Esophagus squamous epithelium (tissue), 4 donors: ENCODE measurements around the gene PYM1.

ENCODE experiments used
- POLR2A ChIP-seq, 4 donors: fragments of 450-650 bp; IDR thresholded peaks; one replicate each; pipeline ENCODE4 v1.6.1; 2017; ENCODE audit warnings: antibody characterized with exemption in 4 of 4, mild to moderate bottlenecking in 4 of 4, moderate library complexity in 3 of 4
- TF ChIP-seq, protein P1 (sequence below), 6 experiments: fragments of 450-650 bp in 4 of 6; fragments of 200-600 bp in 2 of 6; sonication (generic) in 2 of 6; IDR thresholded peaks; one replicate each; pipeline ENCODE4 v1.5.1; 2016 to 2019; ENCODE audit warnings: antibody characterized with exemption in 6 of 6, mild to moderate bottlenecking in 4 of 6, moderate library complexity in 4 of 6

DNA sequence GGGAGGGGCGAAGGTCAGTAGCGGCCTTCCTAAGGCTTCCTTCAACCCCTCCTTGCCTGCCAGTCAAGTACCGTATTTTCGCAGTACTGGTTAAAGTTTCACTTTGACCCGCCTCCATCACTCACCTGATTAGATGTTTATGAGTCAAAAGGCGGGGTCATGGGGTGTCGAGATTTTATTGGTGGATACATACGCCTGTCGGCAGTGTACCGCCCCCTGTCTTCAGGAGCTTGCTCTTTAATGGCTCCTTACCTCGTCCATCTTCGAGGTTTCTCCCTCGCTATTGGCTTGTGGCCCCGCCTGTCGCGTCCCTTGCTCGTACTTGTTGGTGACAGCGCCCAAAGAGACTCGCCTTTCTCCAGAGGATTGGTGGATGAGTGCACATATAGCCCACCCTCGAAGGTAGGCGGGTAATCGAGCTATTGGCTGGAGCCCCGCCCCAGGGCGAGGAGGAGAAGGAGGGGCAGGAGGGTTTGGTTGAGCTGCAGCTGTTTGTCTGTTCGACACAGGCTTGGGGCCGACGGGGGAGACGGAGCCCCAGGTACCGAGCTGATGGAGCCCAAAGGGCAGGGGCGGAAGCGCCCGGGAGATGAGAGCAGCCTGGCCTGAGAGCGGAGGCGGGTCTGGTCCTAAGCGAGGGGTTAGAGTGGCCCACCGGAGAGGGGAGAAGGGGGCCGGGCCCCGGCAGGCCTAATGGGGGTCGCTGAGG, 46.1 kb upstream of the PYM1 start, which contains the start of gene RAB5B:
- TF ChIP-seq, protein P1, sequence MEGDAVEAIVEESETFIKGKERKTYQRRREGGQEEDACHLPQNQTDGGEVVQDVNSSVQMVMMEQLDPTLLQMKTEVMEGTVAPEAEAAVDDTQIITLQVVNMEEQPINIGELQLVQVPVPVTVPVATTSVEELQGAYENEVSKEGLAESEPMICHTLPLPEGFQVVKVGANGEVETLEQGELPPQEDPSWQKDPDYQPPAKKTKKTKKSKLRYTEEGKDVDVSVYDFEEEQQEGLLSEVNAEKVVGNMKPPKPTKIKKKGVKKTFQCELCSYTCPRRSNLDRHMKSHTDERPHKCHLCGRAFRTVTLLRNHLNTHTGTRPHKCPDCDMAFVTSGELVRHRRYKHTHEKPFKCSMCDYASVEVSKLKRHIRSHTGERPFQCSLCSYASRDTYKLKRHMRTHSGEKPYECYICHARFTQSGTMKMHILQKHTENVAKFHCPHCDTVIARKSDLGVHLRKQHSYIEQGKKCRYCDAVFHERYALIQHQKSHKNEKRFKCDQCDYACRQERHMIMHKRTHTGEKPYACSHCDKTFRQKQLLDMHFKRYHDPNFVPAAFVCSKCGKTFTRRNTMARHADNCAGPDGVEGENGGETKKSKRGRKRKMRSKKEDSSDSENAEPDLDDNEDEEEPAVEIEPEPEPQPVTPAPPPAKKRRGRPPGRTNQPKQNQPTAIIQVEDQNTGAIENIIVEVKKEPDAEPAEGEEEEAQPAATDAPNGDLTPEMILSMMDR (IDR thresholded peaks at IDR 0.05): peak in 5 of 6 experiments; percentile 21 to 91 (median 51)
- TF ChIP-seq POLR2A (IDR thresholded peaks at IDR 0.05): peak in 3 of 4 donors; percentile 97 to 98 (median 98)
